AG04450 (cell line): ENCODE data around the gene OVAAL. TPM values are rescaled to one million over a fixed set of nuclear protein-coding genes. Genes with fewer than 3 reads are reported as not detected.

Experiments
- CTCF ChIA-PET: fragments of 300-600, 350-600 bp; formaldehyde crosslinking; extraction: SDS; loops from one replicate; lab custom pipeline; 2022; ENCODE audit warnings: antibody characterized with exemption, inconsistent platforms; lab: Charles Lee
- POLR2A ChIA-PET: fragments of 350-600 bp; formaldehyde crosslinking; extraction: SDS; loops from one replicate; lab custom pipeline; 2021; ENCODE audit warnings: antibody characterized with exemption, inconsistent platforms; lab: Yijun Ruan, JAX
- DNase-seq: peaks from one replicate; pipeline ENCODE4 v3.0.0-alpha.2; 2011; ENCODE audit warnings: low read depth, low spot score
- H3K27ac ChIP-seq: one replicate; pipeline ENCODE4 v1.5.1; 2012; ENCODE audit warnings: low read depth, low read length, control low read depth
- H3K27me3 ChIP-seq: one replicate; pipeline ENCODE4 v1.6.0; 2012; ENCODE audit warnings: low read length; ENCODE audit not compliant: control insufficient read depth, insufficient read depth
- H3K4me3 ChIP-seq: 2 replicates; pipeline ENCODE4 v1.5.1; 2011; ENCODE audit warnings: mild to moderate bottlenecking, low read depth, low read length, control low read depth
- H3K9me3 ChIP-seq: 2 replicates; pipeline ENCODE4 v1.5.1; 2012; ENCODE audit warnings: low read length; ENCODE audit not compliant: control insufficient read depth, insufficient read depth
- CTCF ChIP-seq: IDR thresholded peaks from 2 replicates; pipeline ENCODE4 v1.5.1; 2011; ENCODE audit warnings: low read depth, low read length, control low read depth, inconsistent platforms
- polyA plus RNA-seq: library from polyadenylated mRNA; depleted of rRNA; stranded (reverse); fragments of >200 nt; gene quantifications from 2 replicates; pipeline ENCODE4 v1.2.3, GENCODE V29; 2011

The OVAAL gene
- polyA plus RNA-seq, 1 experiment = not detected

- Histone ChIP-seq H3K9me3 (no peaks in the 10 kb centered on the region), H3K27ac (no peak overlapping the region), H3K27me3 (no peaks in the 10 kb centered on the region), H3K4me3 (no peak overlapping the region)
- no peak for TF ChIP-seq CTCF
- ChIA-PET CTCF (no interaction called here), POLR2A (no interaction called here)
- DNase-seq = no peak
Observed at GRCh38 chr1:180566026-180566425, 7.3 kb downstream of the OVAAL start.

- CTCF ChIA-PET = interaction anchor here (0.5 kb wide), 1 partner anchor 16 kb away, joined by 4 read pairs; no protein-coding TSS in a partner anchor
Observed at GRCh38 chr1:180566495-180566894, 7.7 kb downstream of the OVAAL start.

GRCh38 chr1:180567654-180568053 is 8.9 kb downstream of the OVAAL start:
- no peak for TF ChIP-seq CTCF
- POLR2A ChIA-PET = no interaction called here
- H3K27ac ChIP-seq = no peak overlapping the region
- no peak overlapping the region for H3K4me3 ChIP-seq
- no peak for DNase-seq
- H3K27me3 ChIP-seq = no peaks in the 10 kb centered on the region
- no peaks in the 10 kb centered on the region for H3K9me3 ChIP-seq
- CTCF ChIA-PET = no interaction called here

More at GRCh38 chr1:180566495-180566894, 7.7 kb downstream of the OVAAL start:
- DNase-seq = no peak
- Histone ChIP-seq H3K9me3 (no peaks in the 10 kb centered on the region), H3K27ac (no peak overlapping the region), H3K27me3 (no peaks in the 10 kb centered on the region), H3K4me3 (no peak overlapping the region)
- no peak for TF ChIP-seq CTCF
- POLR2A ChIA-PET = no interaction called here

- DNase-seq = no peak
- Histone ChIP-seq H3K4me3 (no peak overlapping the region), H3K9me3 (no peaks in the 10 kb centered on the region), H3K27me3 (no peaks in the 10 kb centered on the region), H3K27ac (no peak overlapping the region)
- POLR2A ChIA-PET = no interaction called here
- CTCF ChIA-PET = no interaction called here
- TF ChIP-seq CTCF = no peak
Observed at GRCh38 chr1:180568184-180568583, 9.4 kb downstream of the OVAAL start.

GRCh38 chr1:180571060-180571831 is 12.5 kb downstream of the OVAAL start:
- Histone ChIP-seq H3K27ac (no peak overlapping the region), H3K9me3 (no peaks in the 10 kb centered on the region), H3K4me3 (no peak overlapping the region), H3K27me3 (no peaks in the 10 kb centered on the region)
- ChIA-PET POLR2A (no interaction called here), CTCF (no interaction called here)
- no peak for TF ChIP-seq CTCF
- no peak for DNase-seq
